ENCODE measurements around the gene FTCDNL1.

Gene FTCDNL1

GRCh38 chr2:199738727-199739412, 112.1 kb downstream of the FTCDNL1 start:
- DNase-seq, result no peak

- DNase-seq, result no peak
Observed at GRCh38 chr2:199734651-199735050, 116.3 kb downstream of the FTCDNL1 start.

- DNase-seq, result no peak
Observed at GRCh38 chr2:199734011-199734410, 117.0 kb downstream of the FTCDNL1 start.

DNA sequence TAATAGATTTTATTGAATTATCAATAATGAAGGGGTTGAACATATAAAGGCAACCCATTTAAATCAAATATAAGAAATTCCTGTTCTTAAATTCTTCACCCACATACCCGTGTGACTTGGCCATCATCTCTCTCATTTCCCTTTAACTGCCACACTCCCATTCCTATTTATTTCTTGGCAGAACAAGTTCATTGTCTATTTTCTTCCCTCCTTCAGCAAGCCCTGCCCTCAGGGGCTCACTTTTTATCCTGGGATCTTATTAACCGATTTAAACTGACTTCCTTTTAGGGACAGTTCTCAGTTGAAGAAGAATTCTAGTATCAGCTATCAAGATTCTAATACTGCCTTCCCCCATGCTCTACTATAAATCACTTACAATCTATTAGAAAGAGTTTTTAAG, 123.2 kb downstream of the FTCDNL1 start:
- DNase-seq, result no peak

DNA sequence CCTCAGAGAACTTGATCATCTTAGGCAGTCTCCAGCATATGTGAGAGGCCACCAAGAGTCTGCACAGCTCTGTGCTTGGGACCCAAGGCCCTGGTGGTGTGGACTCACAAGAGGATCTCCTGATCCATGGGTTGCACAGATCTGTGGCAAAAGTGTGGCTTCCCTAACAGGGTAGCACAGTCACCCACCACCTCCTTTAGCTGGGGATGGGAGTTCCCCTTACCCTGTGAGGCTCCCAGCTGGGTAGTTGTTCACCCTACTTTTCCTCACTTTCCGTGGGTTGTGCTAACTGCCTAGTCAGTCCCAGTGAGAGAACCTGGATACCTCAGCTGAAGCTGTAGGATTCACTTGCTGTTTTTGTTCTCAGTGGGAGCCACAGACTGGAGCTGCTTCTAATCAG, 123.7 kb downstream of the FTCDNL1 start:
- no peak for DNase-seq

DNA sequence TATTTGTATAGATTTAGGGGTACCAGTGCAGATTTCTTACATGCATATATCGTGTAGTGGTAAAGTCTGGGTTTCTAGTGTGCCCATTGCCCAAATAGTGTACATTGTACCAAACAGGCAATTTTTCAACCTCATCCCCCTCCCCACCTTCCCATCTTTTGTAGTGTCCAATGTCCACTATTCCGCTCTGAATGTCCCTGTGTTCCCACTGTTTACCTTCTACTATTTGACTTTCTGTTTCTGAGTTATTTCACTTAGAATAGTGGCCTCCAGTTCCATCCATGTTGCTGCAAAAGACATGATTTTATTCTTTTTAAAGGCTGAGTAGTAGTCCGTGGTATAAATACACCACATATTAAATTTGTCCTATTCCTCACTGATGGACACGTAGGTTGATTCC, 132.9 kb downstream of the FTCDNL1 start:
- DNase-seq, result no peak

GRCh38 chr2:199717587-199717907, 133.4 kb downstream of the FTCDNL1 start:
- no peak for DNase-seq

DNA sequence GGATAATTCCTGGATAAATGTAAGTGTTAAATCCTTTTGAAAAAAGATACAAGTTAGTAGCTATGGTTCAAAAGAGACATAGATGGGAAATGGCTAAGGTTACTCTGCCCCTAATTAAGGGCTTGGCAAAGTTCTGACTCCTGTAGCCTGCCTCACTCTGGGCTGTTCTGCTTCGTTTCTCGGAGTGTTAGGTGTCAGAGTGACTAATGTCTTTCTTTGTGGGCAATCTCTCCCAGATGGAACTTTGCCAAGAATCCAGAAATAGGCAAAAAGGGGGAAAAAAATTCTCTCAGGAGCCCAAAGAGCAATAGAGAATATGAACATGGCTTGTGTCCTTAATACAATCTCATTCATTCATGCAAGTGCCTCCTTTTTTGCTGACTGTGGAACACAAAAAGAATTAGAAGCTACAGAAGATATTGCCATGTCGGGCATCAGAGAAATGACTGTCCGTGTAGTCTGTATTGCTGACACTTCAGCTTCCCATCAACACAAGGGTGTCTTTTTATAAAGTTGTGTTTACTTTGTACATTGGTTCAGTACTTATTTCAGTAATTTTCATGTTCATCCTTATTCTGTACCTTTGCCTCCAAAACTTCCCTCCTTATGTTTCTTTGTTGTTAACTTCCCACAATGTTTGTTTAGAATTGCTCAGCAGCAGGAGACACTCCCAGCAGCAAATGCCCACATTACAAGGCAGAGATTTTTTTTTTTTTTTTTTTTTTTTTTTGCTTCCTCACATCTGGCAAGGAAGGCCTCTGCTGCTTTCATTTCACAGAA, 134.0 kb downstream of the FTCDNL1 start:
- peak; percentile 4 to 65 for DNase-seq

- no peak for DNase-seq
Observed at GRCh38 chr2:199713746-199714145, 137.2 kb downstream of the FTCDNL1 start.

- DNase-seq, result no peak
Observed at GRCh38 chr2:199710551-199710950, 140.4 kb downstream of the FTCDNL1 start.

All from NCI-H2081 (cell line).